CD14-positive monocyte (primary cell): ENCODE results near the gene ATP11A. TPM values are rescaled to one million over a fixed set of nuclear protein-coding genes. Genes with fewer than 3 reads are reported as not detected.
"Not testable (repeated sequence)": the region's sequence is repeated elsewhere in the genome, so short reads cannot be mapped to it uniquely, and the experiment has no call there.

Experiments
- DNase-seq, 3 donors: peaks; one replicate each; pipeline ENCODE4 v3.0.0-alpha.2; 2011 to 2022
- H2AFZ ChIP-seq: 2 replicates; pipeline ENCODE4 v1.6.0; 2012; ENCODE audit warnings: mild to moderate bottlenecking, low read depth, low read length, inconsistent platforms; ENCODE audit not compliant: insufficient read depth, poor library complexity, severe bottlenecking
- H3K27ac ChIP-seq, 2 donors: 1 replicate in 1 of 2; 2 replicates in 1 of 2; pipeline ENCODE4 v1.5.1; 2012 to 2013; ENCODE audit warnings: low read length in 2 of 2, control low read depth in 1 of 2, inconsistent platforms in 1 of 2, low read depth in 1 of 2, mild to moderate bottlenecking in 1 of 2
- H3K27me3 ChIP-seq, 2 donors: one replicate each; pipeline versions ENCODE4 v1.6.0 to v1.6.1; 2011 to 2013; ENCODE audit warnings: low read length in 2 of 2; ENCODE audit not compliant: control insufficient read depth in 2 of 2, insufficient read depth in 2 of 2
- H3K36me3 ChIP-seq, 2 donors: replicated peaks in 1 of 2; 1 replicate in 1 of 2; 2 replicates in 1 of 2; pipeline versions ENCODE4 v1.5.1 to v1.6.1; 2012 to 2013; ENCODE audit warnings: low read length in 2 of 2, control low read depth in 1 of 2, inconsistent platforms in 1 of 2, mild to moderate bottlenecking in 1 of 2; ENCODE audit not compliant: insufficient read depth in 2 of 2, control insufficient read depth in 1 of 2
- H3K4me1 ChIP-seq, 2 donors: 1 replicate in 1 of 2; 2 replicates in 1 of 2; pipeline versions ENCODE4 v1.5.1 to v1.6.1; 2012 to 2013; ENCODE audit warnings: low read length in 2 of 2, control low read depth in 1 of 2, inconsistent platforms in 1 of 2, mild to moderate bottlenecking in 1 of 2, moderate library complexity in 1 of 2; ENCODE audit not compliant: insufficient read depth in 2 of 2, control insufficient read depth in 1 of 2
- H3K4me2 ChIP-seq: replicated peaks from 2 replicates; pipeline ENCODE3; 2012; ENCODE audit warnings: low read length, moderate library complexity, mild to moderate bottlenecking; ENCODE audit not compliant: poor library complexity, severe bottlenecking; ENCODE audit errors: extremely low read depth
- H3K4me3 ChIP-seq, 3 experiments: fragments of 200-600 bp in 1 of 3; sonication (generic) in 1 of 3; replicated peaks in 1 of 3; 1 replicate in 2 of 3; 2 replicates in 1 of 3; pipeline ENCODE4 v1.5.1; 2011 to 2013; ENCODE audit warnings: low read length in 3 of 3, mild to moderate bottlenecking in 3 of 3, control low read depth in 2 of 3, low read depth in 2 of 3, inconsistent platforms in 1 of 3, moderate library complexity in 1 of 3
- H3K79me2 ChIP-seq: 2 replicates; pipeline ENCODE4 v1.6.0; 2012; ENCODE audit warnings: mild to moderate bottlenecking, control low read depth, inconsistent platforms, low read length, moderate library complexity; ENCODE audit not compliant: insufficient read depth
- H3K9ac ChIP-seq: 2 replicates; pipeline ENCODE4 v1.6.0; 2017; ENCODE audit warnings: low read length, mild to moderate bottlenecking; ENCODE audit not compliant: insufficient read depth, poor library complexity, severe bottlenecking
- H3K9me3 ChIP-seq, 2 donors: replicated peaks in 1 of 2; 1 replicate in 1 of 2; 2 replicates in 1 of 2; pipeline versions ENCODE4 v1.5.1 to v1.6.1; 2012 to 2013; ENCODE audit warnings: low read length in 2 of 2, control low read depth in 1 of 2; ENCODE audit not compliant: control insufficient read depth in 1 of 2, insufficient read depth in 1 of 2
- H4K20me1 ChIP-seq: 2 replicates; pipeline ENCODE4 v1.6.0; 2012; ENCODE audit warnings: mild to moderate bottlenecking, low read length, control low read depth, moderate library complexity; ENCODE audit not compliant: insufficient read depth
- H3K27ac Mint-ChIP-seq, 7 donors: one replicate each; pipeline ENCODE4 v1.8.0; 2020; ENCODE audit warnings: mild to moderate bottlenecking in 7 of 7, mixed read lengths in 7 of 7, moderate library complexity in 6 of 7, inconsistent platforms in 2 of 7
- H3K27me3 Mint-ChIP-seq, 3 donors: one replicate each; pipeline ENCODE4 v1.8.0; 2021 to 2022; ENCODE audit warnings: low read depth in 3 of 3, mild to moderate bottlenecking in 3 of 3, mixed read lengths in 3 of 3, moderate library complexity in 3 of 3, inconsistent platforms in 1 of 3
- H3K36me3 Mint-ChIP-seq, 2 donors: one replicate each; pipeline ENCODE4 v1.8.0; 2020; ENCODE audit warnings: mixed read lengths in 2 of 2, inconsistent platforms in 1 of 2, mild to moderate bottlenecking in 1 of 2
- H3K4me1 Mint-ChIP-seq: one replicate; pipeline ENCODE4 v1.8.0; 2020; ENCODE audit warnings: mild to moderate bottlenecking, mixed read lengths
- H3K4me3 Mint-ChIP-seq, 2 donors: one replicate each; pipeline ENCODE4 v1.8.0; 2020; ENCODE audit warnings: mild to moderate bottlenecking in 2 of 2, mixed read lengths in 2 of 2, moderate library complexity in 1 of 2
- H3K9me3 Mint-ChIP-seq, 7 donors: one replicate each; pipeline ENCODE4 v1.8.0; 2020 to 2022; ENCODE audit warnings: mixed read lengths in 7 of 7, mild to moderate bottlenecking in 6 of 7, moderate library complexity in 6 of 7, inconsistent platforms in 2 of 7
- WGBS: methylation state at CpG from one replicate; pipeline ENCODE4 v1.1.5; 2013; ENCODE audit warnings: missing lambda C conversion rate; ENCODE audit not compliant: insufficient coverage; 5-methylcytosine and 5-hydroxymethylcytosine counted together
- intact Hi-C, 2 donors: fragments of 100-400 bp; cut with micrococcal nuclease; formaldehyde crosslinking; loops; one replicate each; pipeline versions ENCODE4 v1.15.0 to v1.15.1; 2023
- polyA plus RNA-seq, 3 donors: library from polyadenylated mRNA; depleted of rRNA in 1 of 3; unstranded in 2 of 3; stranded (reverse) in 1 of 3; fragments of 300-500 nt in 2 of 3; fragments of >200 nt in 1 of 3; fragmentation: Illumina TruSeq in 2 of 3; gene quantifications; 1 replicate in 2 of 3; 2 replicates in 1 of 3; pipeline ENCODE4 v1.2.3, GENCODE V29; 2012 to 2021
- TF ChIP-seq, protein P1 (sequence below): fragments of 200-600 bp; IDR thresholded peaks from one replicate; pipeline ENCODE4 v1.8.0; 2022; ENCODE audit warnings: antibody characterized with exemption, mild to moderate bottlenecking

ATP11A gene
- polyA plus RNA-seq, 3 donors: 7.2 to 45.4 (median 7.6) TPM

DNA sequence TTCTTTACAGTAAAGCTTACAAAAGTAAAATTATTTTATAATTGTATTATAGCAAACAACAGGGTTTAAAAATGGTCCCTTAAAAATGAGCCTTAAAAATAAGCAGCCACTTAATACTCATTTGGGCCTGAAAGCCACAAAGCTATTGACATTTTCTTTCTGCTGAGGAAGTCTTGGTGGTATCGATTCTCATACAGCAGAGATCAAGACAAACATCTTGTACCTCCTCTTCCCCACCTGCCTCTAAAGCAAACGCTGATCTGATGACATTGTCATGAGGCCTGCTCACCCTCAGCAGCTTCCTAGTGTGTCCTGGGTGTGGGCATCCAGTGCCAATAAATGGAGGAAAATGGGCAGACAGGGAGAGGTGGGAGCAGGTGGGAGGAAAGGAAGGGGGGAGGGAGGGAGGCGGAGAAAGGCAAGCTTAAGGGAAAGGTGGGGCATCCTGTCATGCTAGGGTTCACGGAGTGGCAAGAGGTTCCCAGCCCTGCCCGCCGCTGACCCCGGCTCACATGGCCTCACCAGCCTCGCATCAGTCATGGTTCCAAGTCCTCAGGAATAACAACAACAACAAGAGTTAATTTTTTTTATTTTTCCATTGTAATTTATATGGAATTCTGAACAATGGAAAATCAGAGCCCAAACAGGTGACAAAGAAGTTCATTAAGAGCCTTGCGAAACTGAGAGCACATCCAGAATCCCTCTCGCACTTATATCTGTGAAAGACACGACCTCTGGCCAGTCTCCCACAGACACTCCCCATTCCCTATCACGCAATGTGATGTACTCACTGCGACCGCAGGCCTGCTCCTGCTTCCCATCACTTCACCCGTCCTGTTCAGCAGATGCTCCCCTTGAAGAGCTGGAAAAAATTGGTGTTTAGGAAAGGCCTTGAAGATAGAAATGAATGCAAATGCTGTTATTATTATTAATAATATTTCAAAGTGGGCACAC lies 15.1 kb upstream of the ATP11A start:
- TF ChIP-seq, protein P1, sequence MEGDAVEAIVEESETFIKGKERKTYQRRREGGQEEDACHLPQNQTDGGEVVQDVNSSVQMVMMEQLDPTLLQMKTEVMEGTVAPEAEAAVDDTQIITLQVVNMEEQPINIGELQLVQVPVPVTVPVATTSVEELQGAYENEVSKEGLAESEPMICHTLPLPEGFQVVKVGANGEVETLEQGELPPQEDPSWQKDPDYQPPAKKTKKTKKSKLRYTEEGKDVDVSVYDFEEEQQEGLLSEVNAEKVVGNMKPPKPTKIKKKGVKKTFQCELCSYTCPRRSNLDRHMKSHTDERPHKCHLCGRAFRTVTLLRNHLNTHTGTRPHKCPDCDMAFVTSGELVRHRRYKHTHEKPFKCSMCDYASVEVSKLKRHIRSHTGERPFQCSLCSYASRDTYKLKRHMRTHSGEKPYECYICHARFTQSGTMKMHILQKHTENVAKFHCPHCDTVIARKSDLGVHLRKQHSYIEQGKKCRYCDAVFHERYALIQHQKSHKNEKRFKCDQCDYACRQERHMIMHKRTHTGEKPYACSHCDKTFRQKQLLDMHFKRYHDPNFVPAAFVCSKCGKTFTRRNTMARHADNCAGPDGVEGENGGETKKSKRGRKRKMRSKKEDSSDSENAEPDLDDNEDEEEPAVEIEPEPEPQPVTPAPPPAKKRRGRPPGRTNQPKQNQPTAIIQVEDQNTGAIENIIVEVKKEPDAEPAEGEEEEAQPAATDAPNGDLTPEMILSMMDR: no peak
- Mint-ChIP-seq H3K36me3 (no peaks in the 10 kb centered on the region), H3K4me3 (no peak overlapping the region), H3K27me3 (peaks cover 8 to 12% (median 10%) of the 10 kb centered on the region in 3 donors), H3K4me1 (peaks cover 11% of the 10 kb centered on the region), H3K27ac (no peak overlapping the region), H3K9me3 (peaks cover 0 to 5% (median 0%) of the 10 kb centered on the region in 7 donors)
- Histone ChIP-seq H3K4me3 (no peak overlapping the region), H3K4me2 (no peak overlapping the region), H3K27ac (no peak overlapping the region), H3K4me1 (no peaks in the 10 kb centered on the region), H4K20me1 (no peaks in the 10 kb centered on the region), H3K79me2 (no peaks in the 10 kb centered on the region), H2AFZ (no peak overlapping the region), H3K9me3 (no peaks in the 10 kb centered on the region), H3K36me3 (no peaks in the 10 kb centered on the region), H3K27me3 (no peaks in the 10 kb centered on the region), H3K9ac (no peak overlapping the region)
- WGBS: 100% methylated on average over 8 of the region's 15 CpGs
- intact Hi-C loops: no loop called here
- no peak for DNase-seq

DNA sequence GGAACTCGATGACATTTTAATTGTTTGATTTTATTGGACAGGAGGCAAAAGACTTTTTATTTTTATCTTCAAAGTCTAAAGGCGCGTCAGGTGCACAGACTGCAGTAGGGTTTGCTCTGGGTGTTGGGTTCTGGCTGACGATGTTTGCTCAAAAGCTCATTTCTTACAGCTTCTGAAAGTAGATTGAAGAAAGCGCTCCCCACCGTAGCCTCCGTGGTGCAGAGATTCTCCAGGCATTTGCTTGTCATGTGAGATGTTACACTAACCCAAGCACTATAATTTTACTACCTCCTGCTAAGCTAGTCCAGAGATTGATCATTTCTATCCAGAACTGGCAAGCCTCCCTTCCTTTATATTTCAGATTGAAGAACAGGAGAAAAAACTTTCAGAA lies 14.5 kb upstream of the ATP11A start:
- Histone ChIP-seq H3K4me1 (no peaks in the 10 kb centered on the region), H3K36me3 (no peaks in the 10 kb centered on the region), H3K27ac (no peak overlapping the region), H3K27me3 (no peaks in the 10 kb centered on the region), H3K9ac (no peak overlapping the region), H3K79me2 (no peaks in the 10 kb centered on the region), H3K4me3 (no peak overlapping the region), H4K20me1 (no peaks in the 10 kb centered on the region), H2AFZ (no peak overlapping the region), H3K4me2 (no peak overlapping the region), H3K9me3 (no peaks in the 10 kb centered on the region)
- Mint-ChIP-seq H3K4me3 (no peak overlapping the region), H3K4me1 (peaks cover 11% of the 10 kb centered on the region), H3K36me3 (no peaks in the 10 kb centered on the region), H3K27me3 (peaks cover 8 to 12% (median 10%) of the 10 kb centered on the region in 3 donors), H3K27ac (no peak overlapping the region), H3K9me3 (peaks cover 0 to 5% (median 0%) of the 10 kb centered on the region in 7 donors)
- TF ChIP-seq, protein P1: no peak
- WGBS: 83% methylated on average over 5 of the region's 7 CpGs
- intact Hi-C loops: no loop called here
- no peak for DNase-seq

DNA sequence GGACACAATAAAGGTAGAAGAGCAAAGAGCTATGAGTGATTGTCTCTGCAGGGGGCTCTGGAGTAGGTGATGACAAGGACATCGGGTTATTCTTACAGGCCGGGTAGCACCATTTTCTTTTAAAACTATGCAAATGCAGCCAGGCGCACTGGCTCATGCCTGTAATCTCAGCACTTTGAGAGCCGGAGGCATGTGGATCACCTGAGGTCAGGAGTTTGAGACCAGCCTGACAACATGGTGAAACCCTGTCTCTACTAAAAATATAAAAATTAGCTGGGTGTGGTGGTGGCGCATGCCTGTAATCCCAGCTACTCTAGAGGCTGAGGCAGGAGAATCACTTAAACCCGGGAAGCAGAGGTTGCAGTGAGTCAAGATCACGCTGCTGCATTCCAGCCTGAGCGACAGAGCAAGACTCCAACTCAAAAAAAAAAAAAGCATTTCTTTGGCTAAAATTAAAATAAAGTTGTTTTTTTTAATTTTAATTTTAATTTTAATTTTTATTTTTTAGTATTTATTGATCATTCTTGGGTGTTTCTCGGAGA lies 12.3 kb upstream of the ATP11A start:
- H3K36me3 Mint-ChIP-seq, H3K9ac ChIP-seq, H3K27ac Mint-ChIP-seq, H4K20me1 ChIP-seq, H3K9me3 Mint-ChIP-seq, H3K27me3 Mint-ChIP-seq, DNase-seq, H3K27me3 ChIP-seq, H3K4me1 ChIP-seq, H3K4me3 ChIP-seq, H2AFZ ChIP-seq, H3K79me2 ChIP-seq, H3K36me3 ChIP-seq, H3K4me2 ChIP-seq, intact Hi-C loops, H3K9me3 ChIP-seq, H3K27ac ChIP-seq, H3K4me3 Mint-ChIP-seq: not testable (repeated sequence)
- H3K4me1 Mint-ChIP-seq: peaks cover 11% of the 10 kb centered on the region
- WGBS: 96% methylated on average over 4 of the region's 9 CpGs
